PC-9 (cell line): Measurements from ENCODE around the gene HMMR. TPM values are rescaled to one million over a fixed set of nuclear protein-coding genes. Genes with fewer than 3 reads are reported as not detected.

ENCODE experiments used
- BruUV-seq: library from RNA; stranded (reverse); fragments of 400-500 nt; replicated peaks from 2 replicates; lab custom pipeline; 2021; lab: Mats Ljungman, UMichigan
- CTCF ChIA-PET: fragments of 300-600 bp; sonication (Branson Sonifier 250); formaldehyde crosslinking; loops from one replicate; lab custom pipeline; 2022; ENCODE audit warnings: antibody characterized with exemption; lab: Charles Lee
- POLR2A ChIA-PET: fragments of 300-600 bp; sonication (Branson Sonifier 250); formaldehyde crosslinking; loops from one replicate; lab custom pipeline; 2022; ENCODE audit warnings: antibody characterized with exemption; ENCODE audit not compliant: unreplicated experiment; lab: Charles Lee
- DNase-seq, 2 experiments: peaks; one replicate each; pipeline versions ENCODE4 v3.0.0 to v3.0.0-alpha.2; 2015 to 2022; ENCODE audit warnings: mixed read lengths in 1 of 2
- H2AFZ ChIP-seq: fragments of 200-600 bp; sonication (generic); 2 replicates; pipeline ENCODE4 v1.8.1; 2017; ENCODE audit warnings: antibody characterized with exemption
- H3F3A ChIP-seq: fragments of 200-600 bp; sonication (generic); 2 replicates; pipeline ENCODE4 v1.8.1; 2017; ENCODE audit warnings: antibody characterized with exemption, mild to moderate bottlenecking, low read depth; ENCODE audit not compliant: insufficient read depth
- H3K27ac ChIP-seq: fragments of 200-600 bp; sonication (generic); 2 replicates; pipeline ENCODE4 v1.6.1; 2016; ENCODE audit warnings: mixed run types
- H3K27me3 ChIP-seq: fragments of 200-600 bp; sonication (generic); 2 replicates; pipeline ENCODE4 v1.6.1; 2016; ENCODE audit warnings: low read depth, mixed run types; ENCODE audit not compliant: insufficient read depth
- H3K36me3 ChIP-seq: fragments of 200-600 bp; sonication (generic); 2 replicates; pipeline ENCODE4 v1.6.1; 2016; ENCODE audit warnings: low read depth, mixed run types
- H3K4me1 ChIP-seq: fragments of 200-600 bp; sonication (generic); replicated peaks from 2 replicates; pipeline ENCODE4 v1.6.1; 2016; ENCODE audit warnings: mixed run types; ENCODE audit not compliant: insufficient read depth
- H3K4me2 ChIP-seq: fragments of 200-600 bp; sonication (generic); 2 replicates; pipeline ENCODE4 v1.6.1; 2017; ENCODE audit warnings: mixed run types
- H3K4me3 ChIP-seq: fragments of 200-600 bp; sonication (generic); 2 replicates; pipeline ENCODE4 v1.6.1; 2016; ENCODE audit warnings: mixed run types
- H3K79me2 ChIP-seq: fragments of 200-600 bp; sonication (generic); 2 replicates; pipeline ENCODE4 v1.6.1; 2017; ENCODE audit warnings: low read depth, mixed run types
- H3K9me2 ChIP-seq: fragments of 200-600 bp; sonication (generic); 2 replicates; pipeline ENCODE4 v1.8.1; 2017; ENCODE audit warnings: mild to moderate bottlenecking; ENCODE audit not compliant: insufficient read depth
- H3K9me3 ChIP-seq: fragments of 200-600 bp; sonication (generic); 2 replicates; pipeline ENCODE4 v1.8.1; 2016; ENCODE audit warnings: low read depth; ENCODE audit not compliant: insufficient read depth
- H4K20me1 ChIP-seq: fragments of 200-600 bp; sonication (generic); 2 replicates; pipeline ENCODE4 v1.8.1; 2017; ENCODE audit not compliant: insufficient read depth
- EZH2 ChIP-seq: fragments of 200-600 bp; sonication (generic); IDR thresholded peaks from 2 replicates; pipeline ENCODE4 v1.8.0; 2017; ENCODE audit warnings: antibody characterized with exemption, low read depth
- intact Hi-C: fragments of 100-400 bp; cut with micrococcal nuclease; formaldehyde crosslinking; loops from one replicate; pipeline ENCODE4 v1.10.0; 2022; ENCODE audit not compliant: unreplicated experiment
- total RNA-seq: library from RNA; stranded (reverse); gene quantifications from 2 replicates; pipeline ENCODE4 v1.2.3, GENCODE V29; 2021
- TF ChIP-seq, protein P1 (sequence below): fragments of 200-600 bp; sonication (generic); conservative IDR thresholded peaks from 2 replicates; pipeline ENCODE4 v1.6.1; 2017; ENCODE audit warnings: mixed run types, antibody characterized with exemption, mild to moderate bottlenecking, moderate library complexity

Gene HMMR
- total RNA-seq, 1 experiment from 2014 or later = 94.5 TPM

DNA sequence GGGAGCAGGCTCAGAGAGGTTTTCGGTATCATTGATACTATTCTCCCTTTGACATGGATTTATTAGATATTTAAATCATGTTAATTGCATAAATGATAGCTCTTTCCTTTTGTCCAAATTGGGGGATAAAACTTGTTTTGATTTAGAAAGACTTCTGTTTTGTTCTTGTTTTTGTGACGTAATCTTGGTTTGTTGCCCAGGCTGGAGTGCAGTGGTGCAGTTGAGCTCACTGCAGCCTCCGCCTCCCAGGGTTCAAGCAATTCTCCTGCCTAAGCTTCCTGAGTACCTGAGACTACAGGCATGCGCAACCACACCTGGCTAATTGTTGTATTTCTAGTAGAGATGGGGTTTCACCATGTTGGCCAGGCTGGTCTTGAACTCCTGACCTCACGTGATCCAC lies 52.1 kb downstream of the HMMR start:
- no peaks in the 10 kb centered on the region for H3K9me2 ChIP-seq
- no peak for DNase-seq
- peaks cover 49% of the 10 kb centered on the region for H3K79me2 ChIP-seq
- ChIA-PET POLR2A (no interaction called here), CTCF (no interaction called here)
- H3K4me3 ChIP-seq = no peak overlapping the region
- H3K4me2 ChIP-seq = no peak overlapping the region
- no peak overlapping the region for H3K27ac ChIP-seq
- H4K20me1 ChIP-seq = 0 out of 2 replicates have a peak, but pooled peaks cover 6% of the 10 kb centered on the region
- BruUV-seq = no TSS peak
- H2AFZ ChIP-seq = no peak overlapping the region
- H3F3A ChIP-seq = no peaks in the 10 kb centered on the region
- intact Hi-C loops = no loop called here
- peaks cover 37% of the 10 kb centered on the region for H3K36me3 ChIP-seq
- H3K4me1 ChIP-seq = peaks cover under 1% of the 10 kb centered on the region; the same call in 1 of the 2 replicates
- H3K27me3 ChIP-seq = no peaks in the 10 kb centered on the region
- no peaks in the 10 kb centered on the region for H3K9me3 ChIP-seq
- TF ChIP-seq, protein P1, sequence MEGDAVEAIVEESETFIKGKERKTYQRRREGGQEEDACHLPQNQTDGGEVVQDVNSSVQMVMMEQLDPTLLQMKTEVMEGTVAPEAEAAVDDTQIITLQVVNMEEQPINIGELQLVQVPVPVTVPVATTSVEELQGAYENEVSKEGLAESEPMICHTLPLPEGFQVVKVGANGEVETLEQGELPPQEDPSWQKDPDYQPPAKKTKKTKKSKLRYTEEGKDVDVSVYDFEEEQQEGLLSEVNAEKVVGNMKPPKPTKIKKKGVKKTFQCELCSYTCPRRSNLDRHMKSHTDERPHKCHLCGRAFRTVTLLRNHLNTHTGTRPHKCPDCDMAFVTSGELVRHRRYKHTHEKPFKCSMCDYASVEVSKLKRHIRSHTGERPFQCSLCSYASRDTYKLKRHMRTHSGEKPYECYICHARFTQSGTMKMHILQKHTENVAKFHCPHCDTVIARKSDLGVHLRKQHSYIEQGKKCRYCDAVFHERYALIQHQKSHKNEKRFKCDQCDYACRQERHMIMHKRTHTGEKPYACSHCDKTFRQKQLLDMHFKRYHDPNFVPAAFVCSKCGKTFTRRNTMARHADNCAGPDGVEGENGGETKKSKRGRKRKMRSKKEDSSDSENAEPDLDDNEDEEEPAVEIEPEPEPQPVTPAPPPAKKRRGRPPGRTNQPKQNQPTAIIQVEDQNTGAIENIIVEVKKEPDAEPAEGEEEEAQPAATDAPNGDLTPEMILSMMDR = no peak
- TF ChIP-seq EZH2 = no peak

DNA sequence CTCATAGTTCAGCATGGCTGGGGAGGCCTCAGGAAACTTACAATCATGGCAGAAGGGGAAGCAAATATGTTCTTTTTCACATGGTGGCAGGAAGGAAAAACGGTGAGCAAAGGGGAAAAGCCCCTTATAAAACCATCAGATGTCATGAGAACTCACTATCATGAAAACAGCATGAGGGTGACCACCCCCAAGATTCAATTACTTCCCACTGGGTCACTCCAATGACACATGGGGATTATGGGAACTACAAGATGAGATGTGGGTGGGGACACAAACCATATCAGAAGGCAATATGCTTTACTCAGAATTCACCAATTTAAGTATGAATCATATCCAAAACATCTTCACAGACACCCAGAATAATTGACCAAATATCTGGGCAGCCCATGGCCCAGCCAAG lies 64.7 kb downstream of the HMMR start:
- H3K4me2 ChIP-seq = no peak overlapping the region
- H3K27ac ChIP-seq = no peak overlapping the region
- H4K20me1 ChIP-seq = no peaks in the 10 kb centered on the region
- CTCF ChIA-PET = no interaction called here
- intact Hi-C loops = no loop called here
- no TSS peak for BruUV-seq
- H3K27me3 ChIP-seq = peaks cover 22% of the 10 kb centered on the region
- H3K4me1 ChIP-seq = no peaks in the 10 kb centered on the region
- no peaks in the 10 kb centered on the region for H3K9me2 ChIP-seq
- TF ChIP-seq, protein P1 = no peak
- TF ChIP-seq EZH2 = no peak
- no peaks in the 10 kb centered on the region for H3K36me3 ChIP-seq
- H3K9me3 ChIP-seq = no peaks in the 10 kb centered on the region
- H3K4me3 ChIP-seq = no peak overlapping the region
- POLR2A ChIA-PET = no interaction called here
- no peak for DNase-seq
- no peaks in the 10 kb centered on the region for H3F3A ChIP-seq
- H2AFZ ChIP-seq = no peak overlapping the region
- no peaks in the 10 kb centered on the region for H3K79me2 ChIP-seq

DNA sequence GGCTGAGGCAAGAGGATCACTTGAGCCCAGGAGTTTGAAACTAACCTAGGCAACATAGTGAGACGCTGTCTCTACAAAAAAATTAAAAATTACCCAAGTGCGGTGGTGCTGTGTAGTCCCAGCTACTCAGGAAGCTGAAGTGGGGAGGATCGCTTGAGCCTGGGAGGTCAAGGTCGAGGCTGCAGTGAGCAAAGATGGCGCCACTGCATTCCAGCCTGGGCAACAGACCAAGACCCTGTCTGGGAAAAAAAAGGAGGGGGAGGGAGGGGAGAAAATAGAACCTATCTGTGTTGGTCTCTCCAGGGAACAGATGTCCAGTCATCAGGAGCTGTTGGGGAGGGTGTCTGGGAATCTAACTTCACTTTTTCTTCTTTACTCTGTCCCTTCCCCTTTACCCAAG lies 69.3 kb downstream of the HMMR start:
- Histone ChIP-seq H3K27ac (no peak overlapping the region), H3K4me2 (no peak overlapping the region), H3K9me3 (no peaks in the 10 kb centered on the region), H3K4me1 (no peaks in the 10 kb centered on the region), H4K20me1 (no peaks in the 10 kb centered on the region), H3F3A (no peaks in the 10 kb centered on the region), H3K9me2 (no peaks in the 10 kb centered on the region), H3K27me3 (peaks cover 50% of the 10 kb centered on the region), H3K36me3 (no peaks in the 10 kb centered on the region), H3K79me2 (no peaks in the 10 kb centered on the region), H3K4me3 (no peak overlapping the region), H2AFZ (no peak overlapping the region)
- POLR2A ChIA-PET = no interaction called here
- TF ChIP-seq EZH2 = no peak
- TF ChIP-seq, protein P1 = no peak
- DNase-seq = no peak
- CTCF ChIA-PET = no interaction called here
- no TSS peak for BruUV-seq
- intact Hi-C loops = no loop called here
